ENCODE data around the gene GPR84. TPM values are rescaled to one million over a fixed set of nuclear protein-coding genes. Genes with fewer than 3 reads are reported as not detected.

GPR84 gene
- total and polyA plus RNA-seq, 9 of the 15 experiments (the other 6 are each of a cell fraction or from before 2014, with no cell fraction given) = 0.07 to 0.18 (median 0.11) TPM; not detected in 5

DNA sequence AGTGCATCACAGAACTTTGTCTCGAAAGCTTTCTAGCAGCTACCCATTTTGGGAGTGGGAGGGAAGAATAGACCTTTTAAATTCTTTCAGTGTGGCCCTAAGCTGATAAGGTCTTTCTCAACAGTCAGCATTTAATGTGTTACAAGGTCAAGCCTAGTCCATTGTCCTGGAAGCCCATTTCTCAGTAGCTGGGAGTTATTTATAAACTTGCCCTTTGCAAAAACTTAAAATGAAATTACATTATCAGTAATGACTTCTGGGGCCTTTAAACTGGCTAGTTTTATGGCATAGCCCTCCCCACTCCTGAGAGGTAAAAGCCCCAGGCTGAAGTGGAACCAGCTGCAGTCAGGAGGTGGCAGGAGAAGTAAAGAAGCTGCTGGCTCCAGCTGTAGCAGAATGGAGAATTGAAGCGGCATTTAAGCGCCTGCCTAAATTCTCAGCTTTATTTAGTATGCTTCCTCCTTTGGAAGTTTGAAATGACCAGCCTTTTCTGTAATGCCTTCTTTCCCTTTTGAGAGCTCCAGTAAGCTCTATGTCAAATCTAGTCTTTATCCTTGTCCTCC is 26.9 kb downstream of the GPR84 start (continued):
- TF ChIP-seq, protein P1, sequence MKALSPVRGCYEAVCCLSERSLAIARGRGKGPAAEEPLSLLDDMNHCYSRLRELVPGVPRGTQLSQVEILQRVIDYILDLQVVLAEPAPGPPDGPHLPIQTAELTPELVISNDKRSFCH (CRISPR knock-in tag; IDR thresholded peaks at IDR 0.05) = no peak
- TF ChIP-seq, protein P1 (tag; IDR thresholded peaks at IDR 0.05) = peak; percentile 99
- TF ChIP-seq, protein P2, sequence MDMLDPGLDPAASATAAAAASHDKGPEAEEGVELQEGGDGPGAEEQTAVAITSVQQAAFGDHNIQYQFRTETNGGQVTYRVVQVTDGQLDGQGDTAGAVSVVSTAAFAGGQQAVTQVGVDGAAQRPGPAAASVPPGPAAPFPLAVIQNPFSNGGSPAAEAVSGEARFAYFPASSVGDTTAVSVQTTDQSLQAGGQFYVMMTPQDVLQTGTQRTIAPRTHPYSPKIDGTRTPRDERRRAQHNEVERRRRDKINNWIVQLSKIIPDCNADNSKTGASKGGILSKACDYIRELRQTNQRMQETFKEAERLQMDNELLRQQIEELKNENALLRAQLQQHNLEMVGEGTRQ (CRISPR knock-in tag; IDR thresholded peaks at IDR 0.05) = no peak
- TF ChIP-seq RBM34 (IDR thresholded peaks at IDR 0.05; ENCODE audit: borderline replicate concordance, insufficient read depth, low read length) (no peak), GTF2E2 (tag; IDR thresholded peaks at IDR 0.05) (0 out of 2 replicates have a peak, but pooled peaks have one; percentile 52), TAL1 (IDR thresholded peaks at IDR 0.05) (peak; percentile 58; the same call in 1 of the 2 replicates), PML (IDR thresholded peaks at IDR 0.05; ENCODE audit: low read length) (peak; percentile 56), TBL1XR1 (IDR thresholded peaks at IDR 0.05; ENCODE audit: low read length in 2 of 2) (peak; percentile 52 to 88; a peak in 1 of 4 replicates), SMARCA4 (IDR thresholded peaks at IDR 0.05) (peak; percentile 82), ZNF217 (CRISPR knock-in tag; IDR thresholded peaks at IDR 0.05) (no peak)
- TF ChIP-seq, protein P3, sequence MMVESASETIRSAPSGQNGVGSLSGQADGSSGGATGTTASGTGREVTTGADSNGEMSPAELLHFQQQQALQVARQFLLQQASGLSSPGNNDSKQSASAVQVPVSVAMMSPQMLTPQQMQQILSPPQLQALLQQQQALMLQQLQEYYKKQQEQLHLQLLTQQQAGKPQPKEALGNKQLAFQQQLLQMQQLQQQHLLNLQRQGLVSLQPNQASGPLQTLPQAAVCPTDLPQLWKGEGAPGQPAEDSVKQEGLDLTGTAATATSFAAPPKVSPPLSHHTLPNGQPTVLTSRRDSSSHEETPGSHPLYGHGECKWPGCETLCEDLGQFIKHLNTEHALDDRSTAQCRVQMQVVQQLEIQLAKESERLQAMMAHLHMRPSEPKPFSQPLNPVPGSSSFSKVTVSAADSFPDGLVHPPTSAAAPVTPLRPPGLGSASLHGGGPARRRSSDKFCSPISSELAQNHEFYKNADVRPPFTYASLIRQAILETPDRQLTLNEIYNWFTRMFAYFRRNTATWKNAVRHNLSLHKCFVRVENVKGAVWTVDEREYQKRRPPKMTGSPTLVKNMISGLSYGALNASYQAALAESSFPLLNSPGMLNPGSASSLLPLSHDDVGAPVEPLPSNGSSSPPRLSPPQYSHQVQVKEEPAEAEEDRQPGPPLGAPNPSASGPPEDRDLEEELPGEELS (CRISPR knock-in tag; IDR thresholded peaks at IDR 0.05; ENCODE audit: borderline replicate concordance) = no peak
- TF ChIP-seq, protein P4, sequence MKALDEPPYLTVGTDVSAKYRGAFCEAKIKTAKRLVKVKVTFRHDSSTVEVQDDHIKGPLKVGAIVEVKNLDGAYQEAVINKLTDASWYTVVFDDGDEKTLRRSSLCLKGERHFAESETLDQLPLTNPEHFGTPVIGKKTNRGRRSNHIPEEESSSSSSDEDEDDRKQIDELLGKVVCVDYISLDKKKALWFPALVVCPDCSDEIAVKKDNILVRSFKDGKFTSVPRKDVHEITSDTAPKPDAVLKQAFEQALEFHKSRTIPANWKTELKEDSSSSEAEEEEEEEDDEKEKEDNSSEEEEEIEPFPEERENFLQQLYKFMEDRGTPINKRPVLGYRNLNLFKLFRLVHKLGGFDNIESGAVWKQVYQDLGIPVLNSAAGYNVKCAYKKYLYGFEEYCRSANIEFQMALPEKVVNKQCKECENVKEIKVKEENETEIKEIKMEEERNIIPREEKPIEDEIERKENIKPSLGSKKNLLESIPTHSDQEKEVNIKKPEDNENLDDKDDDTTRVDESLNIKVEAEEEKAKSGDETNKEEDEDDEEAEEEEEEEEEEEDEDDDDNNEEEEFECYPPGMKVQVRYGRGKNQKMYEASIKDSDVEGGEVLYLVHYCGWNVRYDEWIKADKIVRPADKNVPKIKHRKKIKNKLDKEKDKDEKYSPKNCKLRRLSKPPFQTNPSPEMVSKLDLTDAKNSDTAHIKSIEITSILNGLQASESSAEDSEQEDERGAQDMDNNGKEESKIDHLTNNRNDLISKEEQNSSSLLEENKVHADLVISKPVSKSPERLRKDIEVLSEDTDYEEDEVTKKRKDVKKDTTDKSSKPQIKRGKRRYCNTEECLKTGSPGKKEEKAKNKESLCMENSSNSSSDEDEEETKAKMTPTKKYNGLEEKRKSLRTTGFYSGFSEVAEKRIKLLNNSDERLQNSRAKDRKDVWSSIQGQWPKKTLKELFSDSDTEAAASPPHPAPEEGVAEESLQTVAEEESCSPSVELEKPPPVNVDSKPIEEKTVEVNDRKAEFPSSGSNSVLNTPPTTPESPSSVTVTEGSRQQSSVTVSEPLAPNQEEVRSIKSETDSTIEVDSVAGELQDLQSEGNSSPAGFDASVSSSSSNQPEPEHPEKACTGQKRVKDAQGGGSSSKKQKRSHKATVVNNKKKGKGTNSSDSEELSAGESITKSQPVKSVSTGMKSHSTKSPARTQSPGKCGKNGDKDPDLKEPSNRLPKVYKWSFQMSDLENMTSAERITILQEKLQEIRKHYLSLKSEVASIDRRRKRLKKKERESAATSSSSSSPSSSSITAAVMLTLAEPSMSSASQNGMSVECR (CRISPR knock-in tag; IDR thresholded peaks at IDR 0.05) = peak; percentile 73
- TF ChIP-seq, protein P5, sequence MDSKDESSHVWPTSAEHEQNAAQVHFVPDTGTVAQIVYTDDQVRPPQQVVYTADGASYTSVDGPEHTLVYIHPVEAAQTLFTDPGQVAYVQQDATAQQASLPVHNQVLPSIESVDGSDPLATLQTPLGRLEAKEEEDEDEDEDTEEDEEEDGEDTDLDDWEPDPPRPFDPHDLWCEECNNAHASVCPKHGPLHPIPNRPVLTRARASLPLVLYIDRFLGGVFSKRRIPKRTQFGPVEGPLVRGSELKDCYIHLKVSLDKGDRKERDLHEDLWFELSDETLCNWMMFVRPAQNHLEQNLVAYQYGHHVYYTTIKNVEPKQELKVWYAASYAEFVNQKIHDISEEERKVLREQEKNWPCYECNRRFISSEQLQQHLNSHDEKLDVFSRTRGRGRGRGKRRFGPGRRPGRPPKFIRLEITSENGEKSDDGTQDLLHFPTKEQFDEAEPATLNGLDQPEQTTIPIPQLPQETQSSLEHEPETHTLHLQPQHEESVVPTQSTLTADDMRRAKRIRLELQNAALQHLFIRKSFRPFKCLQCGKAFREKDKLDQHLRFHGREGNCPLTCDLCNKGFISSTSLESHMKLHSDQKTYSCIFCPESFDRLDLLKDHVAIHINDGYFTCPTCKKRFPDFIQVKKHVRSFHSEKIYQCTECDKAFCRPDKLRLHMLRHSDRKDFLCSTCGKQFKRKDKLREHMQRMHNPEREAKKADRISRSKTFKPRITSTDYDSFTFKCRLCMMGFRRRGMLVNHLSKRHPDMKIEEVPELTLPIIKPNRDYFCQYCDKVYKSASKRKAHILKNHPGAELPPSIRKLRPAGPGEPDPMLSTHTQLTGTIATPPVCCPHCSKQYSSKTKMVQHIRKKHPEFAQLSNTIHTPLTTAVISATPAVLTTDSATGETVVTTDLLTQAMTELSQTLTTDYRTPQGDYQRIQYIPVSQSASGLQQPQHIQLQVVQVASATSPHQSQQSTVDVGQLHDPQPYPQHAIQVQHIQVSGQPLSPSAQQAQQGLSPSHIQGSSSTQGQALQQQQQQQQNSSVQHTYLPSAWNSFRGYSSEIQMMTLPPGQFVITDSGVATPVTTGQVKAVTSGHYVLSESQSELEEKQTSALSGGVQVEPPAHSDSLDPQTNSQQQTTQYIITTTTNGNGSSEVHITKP (IDR thresholded peaks at IDR 0.05; ENCODE audit: partially characterized antibody) = peak; percentile 38
- TF ChIP-seq, protein P6, sequence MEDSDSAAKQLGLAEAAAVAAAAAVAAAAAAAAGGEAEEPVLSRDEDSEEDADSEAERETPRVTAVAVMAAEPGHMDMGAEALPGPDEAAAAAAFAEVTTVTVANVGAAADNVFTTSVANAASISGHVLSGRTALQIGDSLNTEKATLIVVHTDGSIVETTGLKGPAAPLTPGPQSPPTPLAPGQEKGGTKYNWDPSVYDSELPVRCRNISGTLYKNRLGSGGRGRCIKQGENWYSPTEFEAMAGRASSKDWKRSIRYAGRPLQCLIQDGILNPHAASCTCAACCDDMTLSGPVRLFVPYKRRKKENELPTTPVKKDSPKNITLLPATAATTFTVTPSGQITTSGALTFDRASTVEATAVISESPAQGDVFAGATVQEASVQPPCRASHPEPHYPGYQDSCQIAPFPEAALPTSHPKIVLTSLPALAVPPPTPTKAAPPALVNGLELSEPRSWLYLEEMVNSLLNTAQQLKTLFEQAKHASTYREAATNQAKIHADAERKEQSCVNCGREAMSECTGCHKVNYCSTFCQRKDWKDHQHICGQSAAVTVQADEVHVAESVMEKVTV (CRISPR knock-in tag; IDR thresholded peaks at IDR 0.05) = peak; percentile 35; the same call in 1 of the 2 replicates

All from K562 (cell line).